ENCODE measurements around the gene HS6ST2.

The HS6ST2 gene

DNA sequence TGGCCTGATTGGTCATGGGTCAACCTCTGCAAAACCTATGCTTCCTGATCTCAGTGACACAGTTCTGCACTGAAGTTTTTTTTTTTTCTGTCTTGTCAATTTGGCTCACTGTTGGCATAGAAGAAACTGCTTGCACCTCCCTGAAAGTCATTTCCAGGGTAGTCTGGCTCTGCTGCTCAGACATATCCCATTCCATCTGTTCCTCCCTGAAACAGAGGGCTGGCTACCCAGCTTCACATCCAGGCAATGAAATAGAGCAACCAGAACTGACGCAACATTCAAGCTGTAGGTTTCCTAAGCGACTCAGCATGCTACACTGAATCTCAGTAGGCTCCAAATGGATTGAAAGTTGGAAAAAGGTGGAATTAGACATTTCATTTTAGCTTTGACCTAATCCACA is 292.8 kb downstream of the HS6ST2 start:
- no peak for DNase-seq

- no peak for DNase-seq
These were observed 294.2 kb downstream of the HS6ST2 start for GRCh38 chrX:132664273-132664672.

GRCh38 chrX:132662844-132663243 is 295.6 kb downstream of the HS6ST2 start:
- DNase-seq: no peak

DNA sequence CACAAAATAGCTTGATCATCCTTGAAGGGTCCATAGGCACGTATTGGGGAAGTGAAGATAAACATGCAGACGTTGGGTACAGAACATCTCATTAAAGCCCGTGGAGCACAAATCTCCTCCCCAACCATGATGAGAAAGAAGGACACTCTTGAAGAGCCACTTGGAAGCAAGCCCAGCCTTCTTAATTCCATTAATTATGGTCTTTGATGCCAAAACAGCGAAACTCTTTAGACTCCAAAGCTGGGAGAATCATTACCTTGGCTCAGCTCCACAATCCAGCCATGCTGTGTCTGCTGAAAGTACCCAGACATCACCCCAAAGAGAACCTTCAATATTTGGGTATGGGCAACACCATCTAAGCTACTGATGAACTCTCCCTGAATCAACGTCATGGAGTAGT is 300.6 kb downstream of the HS6ST2 start:
- no peak for DNase-seq

DNA sequence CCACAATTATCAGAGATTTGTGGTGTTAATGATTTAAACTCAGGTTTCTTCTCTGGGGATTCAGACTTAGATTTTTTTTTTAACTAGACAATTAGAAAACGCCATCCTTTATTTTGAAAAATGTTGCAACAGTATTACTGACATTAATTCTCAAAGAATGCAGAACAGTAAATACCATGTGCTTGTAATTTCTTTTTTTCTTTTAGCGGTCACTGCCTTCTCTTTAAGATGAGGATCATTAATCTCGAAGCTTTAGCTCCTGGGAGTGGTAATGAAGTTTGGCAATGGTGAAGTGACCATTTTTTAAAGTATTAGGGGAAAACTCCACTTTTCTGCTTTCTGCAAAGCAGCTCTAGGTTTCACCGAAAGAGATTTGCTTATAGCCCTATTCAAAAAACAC is 305.6 kb downstream of the HS6ST2 start:
- DNase-seq: no peak

DNA sequence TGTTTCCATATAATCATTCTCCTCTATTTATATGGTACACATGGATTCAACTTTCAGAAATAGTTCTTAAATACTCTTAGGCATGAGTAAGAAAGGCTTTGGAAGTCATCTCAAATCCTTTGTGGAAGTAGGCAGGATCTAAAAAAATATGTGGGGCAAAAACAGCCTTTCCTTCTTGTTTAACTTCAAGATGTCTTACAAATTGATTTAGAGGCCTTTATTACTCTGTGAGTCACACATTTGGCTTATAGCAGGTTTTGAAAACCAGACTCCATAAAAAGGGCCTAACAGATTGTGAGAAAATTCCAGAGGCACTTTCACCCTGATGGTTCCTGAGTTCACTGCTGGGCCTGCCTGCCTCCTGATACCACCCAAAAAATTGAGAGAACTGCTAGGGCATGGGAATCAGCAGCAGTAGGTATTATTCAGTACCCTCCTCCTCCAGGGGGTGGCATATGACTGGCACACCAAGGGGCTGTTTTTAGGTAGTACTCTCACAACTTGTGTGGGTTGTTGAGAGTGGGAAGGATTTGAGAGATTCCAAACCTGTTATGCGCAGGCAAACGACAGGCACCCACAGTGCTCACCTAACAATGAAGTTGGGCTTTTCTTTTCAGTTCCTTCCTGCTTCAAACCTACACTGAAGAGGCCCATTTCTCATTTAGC is 306.9 kb downstream of the HS6ST2 start:
- DNase-seq: no peak

GRCh38 chrX:132648895-132649294 is 309.5 kb downstream of the HS6ST2 start:
- no peak for DNase-seq

- no peak for DNase-seq
These were observed 319.0 kb downstream of the HS6ST2 start for GRCh38 chrX:132639446-132639845.

DNA sequence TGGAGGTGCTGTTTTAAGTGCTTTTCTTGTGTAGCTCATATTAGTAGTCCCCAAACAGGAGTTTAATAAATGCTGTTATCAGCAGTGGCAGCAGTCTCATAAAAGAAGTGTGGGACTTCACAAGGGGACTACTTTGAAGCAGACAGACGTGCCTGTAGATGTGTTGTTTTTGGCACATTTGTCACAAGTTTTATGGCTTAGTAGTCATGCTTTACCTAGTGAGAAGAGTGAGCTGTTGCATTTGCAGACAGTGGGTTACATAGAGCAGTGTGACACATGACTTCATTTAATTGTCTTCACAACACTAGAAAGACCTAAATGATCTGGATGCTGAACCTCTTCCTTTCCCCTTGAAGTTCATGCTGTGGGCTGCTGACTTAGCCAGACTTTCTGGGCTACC is 320.1 kb downstream of the HS6ST2 start:
- no peak for DNase-seq

GRCh38 chrX:132636080-132636479 is 322.3 kb downstream of the HS6ST2 start:
- no peak for DNase-seq

GRCh38 chrX:132634521-132634920 is 323.9 kb downstream of the HS6ST2 start:
- no peak for DNase-seq

GRCh38 chrX:132631579-132632232 is 326.7 kb downstream of the HS6ST2 start:
- DNase-seq: peak; percentile 49

GRCh38 chrX:132624466-132624865 is 334.0 kb downstream of the HS6ST2 start:
- no peak for DNase-seq

GRCh38 chrX:132623942-132624341 is 334.5 kb downstream of the HS6ST2 start:
- DNase-seq: no peak

DNA sequence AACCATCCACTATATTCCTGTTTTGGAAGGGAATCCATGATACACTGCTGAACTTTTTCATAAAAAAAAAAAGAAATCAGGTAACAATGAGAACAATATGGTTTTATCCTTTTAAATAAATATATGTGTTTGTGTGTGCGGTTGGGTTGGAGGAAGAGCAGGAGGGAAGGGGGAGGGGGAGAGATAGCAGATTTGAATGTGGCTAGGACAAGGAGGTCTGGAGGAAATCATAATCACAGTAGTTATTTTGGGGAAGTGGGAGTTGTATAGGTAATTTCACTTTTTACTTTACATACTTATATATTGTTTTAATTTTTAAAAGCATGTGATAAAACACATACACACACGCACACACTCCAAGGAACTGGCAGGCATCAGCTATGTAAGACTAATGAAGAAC is 335.1 kb downstream of the HS6ST2 start:
- DNase-seq: no peak

DNA sequence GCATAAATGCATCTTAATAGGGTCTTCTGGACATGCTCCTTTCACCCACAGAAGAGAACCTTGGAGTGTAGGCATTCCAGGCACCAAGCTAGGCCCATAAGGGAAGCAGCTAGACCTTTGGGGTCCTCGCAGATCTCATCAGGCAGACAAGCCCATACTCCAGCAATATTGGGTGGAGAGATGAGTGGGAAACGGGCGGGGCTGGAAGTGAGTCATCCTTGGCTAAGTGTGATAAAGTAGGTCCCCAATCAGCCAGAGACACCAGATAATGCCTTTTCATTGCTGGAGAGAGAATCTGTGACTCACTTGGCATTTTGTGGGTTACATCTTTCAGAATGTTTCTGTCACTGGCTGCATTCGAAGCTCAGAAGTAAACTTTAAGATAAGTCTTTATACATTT is 336.3 kb downstream of the HS6ST2 start:
- no peak for DNase-seq

DNA sequence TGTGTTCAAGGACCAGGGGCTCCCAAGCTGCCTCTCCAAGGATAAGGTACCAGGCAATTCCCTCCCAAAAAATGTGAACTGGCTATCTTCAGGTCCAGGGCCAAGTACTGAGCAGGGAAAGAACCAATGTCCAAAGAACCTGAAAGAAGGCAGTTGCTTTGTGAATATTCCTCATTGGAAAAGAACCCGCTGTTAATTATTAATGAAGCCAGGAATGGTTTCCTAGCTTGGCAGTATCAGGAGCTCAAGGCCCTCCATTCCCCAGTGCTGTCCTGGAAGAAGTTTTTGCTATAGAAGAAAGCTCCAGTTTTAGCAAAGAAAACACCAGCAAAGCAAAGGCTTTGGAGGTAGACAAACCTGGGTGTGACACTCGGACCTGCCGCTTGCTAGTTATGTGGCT is 339.6 kb downstream of the HS6ST2 start:
- DNase-seq: no peak

- peak; percentile 37 for DNase-seq
These were observed 342.9 kb downstream of the HS6ST2 start for GRCh38 chrX:132615391-132616131.

DNA sequence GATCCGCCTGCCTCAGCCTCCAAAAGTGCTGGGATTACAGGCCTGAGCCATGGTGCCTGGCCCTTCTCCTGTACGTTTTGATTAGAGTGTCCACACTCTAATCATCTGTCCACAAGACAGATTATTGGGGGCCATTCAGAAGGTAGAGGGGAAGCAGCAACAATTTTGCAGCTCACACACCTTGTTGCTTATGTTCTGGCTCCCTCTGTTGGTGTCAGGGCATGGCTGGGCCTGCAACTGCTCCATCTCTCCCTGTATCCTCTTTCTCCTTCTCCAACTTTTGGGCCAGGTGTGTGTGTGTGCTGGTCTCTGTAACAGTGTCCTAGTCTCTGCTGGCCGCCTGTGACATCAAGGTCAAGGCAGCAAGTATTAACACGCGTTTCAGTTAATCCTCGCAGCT is 344.1 kb downstream of the HS6ST2 start:
- DNase-seq: no peak

GRCh38 chrX:132613801-132614200 is 344.6 kb downstream of the HS6ST2 start:
- no peak for DNase-seq

- DNase-seq: peak; percentile 13
These were observed 345.4 kb downstream of the HS6ST2 start for GRCh38 chrX:132612821-132613564.

DNA sequence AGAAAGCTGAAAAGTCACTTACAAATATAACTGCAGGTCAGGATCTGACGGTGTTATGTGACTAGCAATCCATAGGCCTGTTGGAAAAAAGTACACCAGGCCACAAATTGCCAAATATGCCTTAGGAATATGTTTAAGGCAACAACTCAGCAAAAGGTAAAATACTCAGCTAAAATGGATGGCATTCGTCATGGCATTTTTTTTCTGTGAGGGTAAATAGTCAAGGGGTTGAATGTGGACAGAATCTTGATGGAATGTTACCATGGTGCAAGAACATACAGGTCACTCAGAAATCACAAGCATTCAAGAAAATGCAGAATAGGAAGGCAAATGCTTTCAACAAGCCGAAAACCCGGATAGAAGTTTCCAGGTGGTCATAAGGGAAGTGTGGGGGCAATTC is 347.9 kb downstream of the HS6ST2 start:
- no peak for DNase-seq

DNA sequence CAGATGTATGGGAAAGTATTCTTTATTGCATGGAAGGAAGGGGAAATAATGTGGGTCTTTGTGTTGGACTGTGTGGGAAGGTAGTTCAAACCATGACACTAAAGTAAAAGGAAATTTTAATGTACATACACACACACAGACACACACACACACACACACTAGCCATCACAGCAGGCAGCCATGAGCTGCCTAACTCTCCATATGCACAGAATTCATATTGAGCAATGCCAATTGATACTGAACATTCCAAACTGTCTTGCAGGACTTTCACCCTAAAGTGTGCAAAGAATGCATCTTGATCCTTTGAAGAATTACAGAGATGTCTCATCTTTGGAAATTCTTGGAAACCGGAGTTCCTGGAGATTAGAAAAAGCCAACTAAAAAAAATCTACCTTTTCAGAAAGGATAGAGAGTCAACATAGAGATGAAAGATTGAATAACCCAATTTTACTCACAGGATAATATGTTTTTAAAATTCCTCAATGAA is 349.0 kb downstream of the HS6ST2 start:
- DNase-seq: no peak

Measured in midbrain (tissue), 1 donor.